Astrocyte (in vitro differentiated cells and primary cell): ENCODE measurements around the gene SYTL1.

ENCODE experiments used
- EZH2 ChIP-seq: IDR thresholded peaks from 2 replicates; pipeline ENCODE4 v1.6.1; 2012; ENCODE audit warnings: mild to moderate bottlenecking, low read length, inconsistent platforms; ENCODE audit not compliant: insufficient read depth
- TF ChIP-seq, protein P1 (sequence below): IDR thresholded peaks from 2 replicates; pipeline ENCODE4 v1.5.1; 2011; ENCODE audit warnings: low read depth, mild to moderate bottlenecking, inconsistent platforms, low read length, moderate library complexity; ENCODE audit not compliant: insufficient read depth

DNA sequence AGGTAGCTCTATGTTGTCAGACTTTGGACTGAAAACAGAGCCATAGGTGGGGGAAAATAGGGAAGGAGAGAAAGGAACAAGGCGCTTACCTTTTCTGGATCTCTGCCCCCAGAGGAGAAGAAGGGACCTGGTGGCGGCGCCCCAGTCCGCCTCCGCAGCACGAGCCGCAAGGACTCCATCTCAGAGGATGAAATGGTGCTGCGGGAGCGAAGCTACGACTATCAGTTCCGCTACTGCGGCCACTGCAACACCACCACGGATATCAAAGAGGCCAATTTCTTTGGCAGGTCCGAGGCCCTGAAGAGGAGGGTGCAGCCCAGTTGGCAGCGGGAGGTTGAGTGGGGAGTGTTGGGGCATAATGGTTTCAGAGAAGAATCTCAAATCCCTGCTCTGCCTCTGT lies 38.3 kb upstream of the SYTL1 start:
- TF ChIP-seq, protein P1, sequence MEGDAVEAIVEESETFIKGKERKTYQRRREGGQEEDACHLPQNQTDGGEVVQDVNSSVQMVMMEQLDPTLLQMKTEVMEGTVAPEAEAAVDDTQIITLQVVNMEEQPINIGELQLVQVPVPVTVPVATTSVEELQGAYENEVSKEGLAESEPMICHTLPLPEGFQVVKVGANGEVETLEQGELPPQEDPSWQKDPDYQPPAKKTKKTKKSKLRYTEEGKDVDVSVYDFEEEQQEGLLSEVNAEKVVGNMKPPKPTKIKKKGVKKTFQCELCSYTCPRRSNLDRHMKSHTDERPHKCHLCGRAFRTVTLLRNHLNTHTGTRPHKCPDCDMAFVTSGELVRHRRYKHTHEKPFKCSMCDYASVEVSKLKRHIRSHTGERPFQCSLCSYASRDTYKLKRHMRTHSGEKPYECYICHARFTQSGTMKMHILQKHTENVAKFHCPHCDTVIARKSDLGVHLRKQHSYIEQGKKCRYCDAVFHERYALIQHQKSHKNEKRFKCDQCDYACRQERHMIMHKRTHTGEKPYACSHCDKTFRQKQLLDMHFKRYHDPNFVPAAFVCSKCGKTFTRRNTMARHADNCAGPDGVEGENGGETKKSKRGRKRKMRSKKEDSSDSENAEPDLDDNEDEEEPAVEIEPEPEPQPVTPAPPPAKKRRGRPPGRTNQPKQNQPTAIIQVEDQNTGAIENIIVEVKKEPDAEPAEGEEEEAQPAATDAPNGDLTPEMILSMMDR = no peak
- TF ChIP-seq EZH2 = no peak
